ENCODE data around the gene STK39.

The STK39 gene

GRCh38 chr2:168201584-168202116 lies 45.7 kb downstream of the STK39 start:
- H3K9ac ChIP-seq, result no peak overlapping the region
- H2AFZ ChIP-seq (ENCODE audit: low read depth), result no peak overlapping the region
- no peak overlapping the region for H3K27ac ChIP-seq
- no peaks in the 10 kb centered on the region for H4K20me1 ChIP-seq (ENCODE audit: insufficient read depth)
- H3K27me3 ChIP-seq (ENCODE audit: insufficient read depth, low read depth), result no peaks in the 10 kb centered on the region
- no peaks in the 10 kb centered on the region for H3K36me3 ChIP-seq (ENCODE audit: insufficient read depth)
- peaks cover 10% of the 10 kb centered on the region for H3K4me1 ChIP-seq (ENCODE audit: low read depth, poor library complexity, severe bottlenecking)
- no peaks in the 10 kb centered on the region; the same call in 1 of the 2 replicates for H3K79me2 ChIP-seq (ENCODE audit: insufficient read depth, low read depth)
- no peak overlapping the region for H3K4me3 ChIP-seq (IDR thresholded peaks at IDR 0.05; ENCODE audit: insufficient read depth, low read depth, low read length)
- no peak for TF ChIP-seq CTCF (conservative IDR thresholded peaks at IDR 0.05; ENCODE audit: low read depth, low read length)
- no peak overlapping the region for H3K4me2 ChIP-seq

DNA sequence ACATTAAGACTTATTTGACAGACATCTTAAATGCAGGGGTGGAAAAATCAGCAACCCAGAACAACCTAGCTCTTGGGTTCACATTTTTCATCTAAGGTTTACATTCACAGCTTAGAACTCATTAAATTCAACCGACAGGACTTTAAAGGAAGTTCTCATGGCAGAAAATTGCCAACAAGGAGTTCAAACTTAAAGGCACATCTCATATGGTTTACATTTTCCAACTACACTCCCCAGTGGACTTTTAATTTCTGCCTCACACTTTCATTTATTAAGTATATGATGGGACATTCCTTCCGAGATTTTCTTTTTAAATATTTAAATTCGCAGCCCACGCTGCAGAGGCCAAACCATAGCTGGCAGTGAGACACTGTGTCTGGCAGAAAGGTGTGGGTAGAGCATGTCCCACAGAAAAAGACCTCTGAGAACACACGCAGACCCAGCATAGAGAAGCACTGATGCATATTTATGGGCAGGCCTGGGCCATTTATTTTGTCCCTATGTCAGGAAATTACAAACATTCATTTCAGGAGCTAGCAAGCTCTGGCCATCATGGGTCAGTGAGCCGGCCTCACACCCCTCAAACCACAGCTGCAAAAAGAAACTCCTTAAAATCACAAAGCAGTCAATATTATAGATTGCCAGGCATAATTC lies 46.3 kb downstream of the STK39 start:
- Histone ChIP-seq H3K27me3 (ENCODE audit: insufficient read depth, low read depth) (no peaks in the 10 kb centered on the region), H3K4me2 (no peak overlapping the region), H3K27ac (no peak overlapping the region), H3K36me3 (ENCODE audit: insufficient read depth) (no peaks in the 10 kb centered on the region), H3K9ac (no peak overlapping the region), H3K4me1 (ENCODE audit: low read depth, poor library complexity, severe bottlenecking) (peaks cover 16% of the 10 kb centered on the region), H4K20me1 (ENCODE audit: insufficient read depth) (no peaks in the 10 kb centered on the region), H3K79me2 (ENCODE audit: insufficient read depth, low read depth) (no peaks in the 10 kb centered on the region; the same call in 1 of the 2 replicates), H3K4me3 (IDR thresholded peaks at IDR 0.05; ENCODE audit: insufficient read depth, low read depth, low read length) (no peak overlapping the region), H2AFZ (ENCODE audit: low read depth) (no peak overlapping the region)
- no peak for TF ChIP-seq CTCF (conservative IDR thresholded peaks at IDR 0.05; ENCODE audit: low read depth, low read length)

DNA sequence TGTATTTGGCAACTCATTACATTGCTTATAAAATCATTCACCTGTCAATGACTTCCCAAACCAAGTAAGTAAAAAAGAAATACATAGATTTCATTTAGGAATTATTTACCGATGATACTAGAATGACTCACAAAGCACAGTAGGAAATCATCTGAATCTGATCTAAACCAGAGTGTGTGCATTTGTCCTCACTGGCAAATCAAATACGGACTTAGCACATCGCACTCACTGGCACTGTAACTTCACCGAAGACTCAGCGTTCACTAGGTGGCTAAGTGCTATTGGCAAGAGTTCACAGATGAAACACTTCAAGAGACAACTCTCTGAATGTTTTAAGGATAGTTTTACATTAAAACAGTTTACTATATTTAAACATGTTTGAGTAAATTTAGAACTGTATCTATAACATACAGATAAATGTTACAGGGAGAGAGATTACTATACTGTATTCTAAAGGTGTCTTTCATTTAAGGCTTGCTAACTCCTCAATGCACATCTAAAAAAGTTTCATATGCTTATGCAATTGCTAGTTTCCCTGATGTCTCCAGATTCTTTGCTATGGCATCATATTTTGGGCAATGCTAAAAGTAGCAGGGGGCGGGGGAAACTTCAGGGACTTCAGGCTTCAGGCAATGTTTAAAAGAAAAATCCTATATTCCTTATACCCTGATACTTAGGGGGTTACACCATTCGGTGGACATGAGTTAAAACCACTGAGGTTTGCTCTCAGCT lies 48.8 kb downstream of the STK39 start:
- Histone ChIP-seq H3K27me3 (ENCODE audit: insufficient read depth, low read depth) (no peaks in the 10 kb centered on the region), H2AFZ (ENCODE audit: low read depth) (no peak overlapping the region), H3K27ac (no peak overlapping the region), H3K4me3 (IDR thresholded peaks at IDR 0.05; ENCODE audit: insufficient read depth, low read depth, low read length) (no peak overlapping the region), H3K4me1 (ENCODE audit: low read depth, poor library complexity, severe bottlenecking) (peaks cover 40% of the 10 kb centered on the region), H4K20me1 (ENCODE audit: insufficient read depth) (no peaks in the 10 kb centered on the region), H3K79me2 (ENCODE audit: insufficient read depth, low read depth) (no peaks in the 10 kb centered on the region; the same call in 1 of the 2 replicates), H3K9ac (no peak overlapping the region), H3K4me2 (no peak overlapping the region), H3K36me3 (ENCODE audit: insufficient read depth) (no peaks in the 10 kb centered on the region)
- TF ChIP-seq CTCF (conservative IDR thresholded peaks at IDR 0.05; ENCODE audit: low read depth, low read length), result no peak

- TF ChIP-seq CTCF (conservative IDR thresholded peaks at IDR 0.05; ENCODE audit: low read depth, low read length), result no peak
- H3K27me3 ChIP-seq (ENCODE audit: insufficient read depth, low read depth), result no peaks in the 10 kb centered on the region
- H3K9ac ChIP-seq, result no peak overlapping the region
- H3K4me2 ChIP-seq, result no peak overlapping the region; the same call in 1 of the 2 replicates
- no peak overlapping the region for H2AFZ ChIP-seq (ENCODE audit: low read depth)
- no peak overlapping the region for H3K4me3 ChIP-seq (IDR thresholded peaks at IDR 0.05; ENCODE audit: insufficient read depth, low read depth, low read length)
- H3K79me2 ChIP-seq (ENCODE audit: insufficient read depth, low read depth), result no peaks in the 10 kb centered on the region; the same call in 1 of the 2 replicates
- H3K27ac ChIP-seq, result no peak overlapping the region
- H4K20me1 ChIP-seq (ENCODE audit: insufficient read depth), result no peaks in the 10 kb centered on the region
- peaks cover 57% of the 10 kb centered on the region for H3K4me1 ChIP-seq (ENCODE audit: low read depth, poor library complexity, severe bottlenecking)
- H3K36me3 ChIP-seq (ENCODE audit: insufficient read depth), result no peaks in the 10 kb centered on the region
These were observed 50.6 kb downstream of the STK39 start for GRCh38 chr2:168196764-168197180.

Data from KMS-11 (cell line).